ENCODE results near the gene HIF3A.
"Not testable (repeated sequence)": the region's sequence is repeated elsewhere in the genome, so short reads cannot be mapped to it uniquely, and the experiment has no call there.

Gene HIF3A

GRCh38 chr19:46273931-46274330 is 22.9 kb upstream of the HIF3A start:
- not testable (repeated sequence) for H3K27ac Mint-ChIP-seq (ENCODE audit: low read depth); H3K36me3 Mint-ChIP-seq (ENCODE audit: insufficient read depth); H3K27me3 Mint-ChIP-seq; H3K4me3 Mint-ChIP-seq; DNase-seq (ENCODE audit: low spot score in 2 of 2); ATAC-seq (replicated peaks; ENCODE audit: extremely low read depth, poor library complexity, severe bottlenecking); H3K4me1 Mint-ChIP-seq; H3K9me3 Mint-ChIP-seq

- Mint-ChIP-seq H3K27ac (ENCODE audit: low read depth) (no peak overlapping the region), H3K27me3 (no peaks in the 10 kb centered on the region), H3K4me3 (no peak overlapping the region), H3K9me3 (no peaks in the 10 kb centered on the region), H3K36me3 (ENCODE audit: insufficient read depth) (no peaks in the 10 kb centered on the region), H3K4me1 (no peaks in the 10 kb centered on the region)
- no peak for DNase-seq (ENCODE audit: low spot score in 2 of 2)
- ATAC-seq (replicated peaks; ENCODE audit: extremely low read depth, poor library complexity, severe bottlenecking): no peak
These were observed 17.7 kb upstream of the HIF3A start for GRCh38 chr19:46279177-46279576.

DNA sequence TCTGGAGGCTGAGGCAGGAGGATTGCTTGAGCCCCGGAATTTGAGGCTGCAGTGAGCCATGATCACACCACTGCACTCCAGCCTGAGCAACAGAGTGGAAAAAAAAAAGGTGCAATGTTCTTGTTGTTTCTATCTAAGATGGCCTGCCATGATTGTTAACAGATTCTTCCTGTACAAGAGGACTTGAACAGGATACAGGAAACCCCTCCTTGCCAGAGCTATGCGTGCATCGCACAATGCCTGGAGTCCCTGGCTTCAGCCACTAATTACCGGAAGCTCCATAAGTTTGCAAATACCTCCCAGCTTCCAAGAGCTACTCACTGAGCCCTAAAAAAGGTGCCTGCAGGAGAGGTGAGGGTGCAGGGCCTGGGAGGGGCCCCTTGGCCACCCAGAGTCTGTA is 13.1 kb upstream of the HIF3A start:
- Mint-ChIP-seq H3K4me3 (no peak overlapping the region), H3K9me3 (no peaks in the 10 kb centered on the region), H3K36me3 (ENCODE audit: insufficient read depth) (no peaks in the 10 kb centered on the region), H3K27ac (ENCODE audit: low read depth) (no peak overlapping the region), H3K27me3 (peaks cover 10% of the 10 kb centered on the region), H3K4me1 (no peaks in the 10 kb centered on the region)
- ATAC-seq (replicated peaks; ENCODE audit: extremely low read depth, poor library complexity, severe bottlenecking) (no peak), DNase-seq (ENCODE audit: low spot score in 2 of 2) (no peak)

- Mint-ChIP-seq H3K4me1 (no peaks in the 10 kb centered on the region), H3K4me3 (no peak overlapping the region), H3K27ac (ENCODE audit: low read depth) (no peak overlapping the region), H3K36me3 (ENCODE audit: insufficient read depth) (no peaks in the 10 kb centered on the region), H3K9me3 (no peaks in the 10 kb centered on the region), H3K27me3 (peaks cover 10% of the 10 kb centered on the region)
- DNase-seq (ENCODE audit: low spot score in 2 of 2): no peak
- ATAC-seq (replicated peaks; ENCODE audit: extremely low read depth, poor library complexity, severe bottlenecking): no peak
These were observed 12.2 kb upstream of the HIF3A start for GRCh38 chr19:46284635-46285034.

- H3K27ac Mint-ChIP-seq (ENCODE audit: low read depth): no peak overlapping the region
- H3K9me3 Mint-ChIP-seq: no peaks in the 10 kb centered on the region
- H3K4me1 Mint-ChIP-seq: no peaks in the 10 kb centered on the region
- H3K27me3 Mint-ChIP-seq: peaks cover 10% of the 10 kb centered on the region
- DNase-seq (ENCODE audit: low spot score in 2 of 2) (no peak), ATAC-seq (replicated peaks; ENCODE audit: extremely low read depth, poor library complexity, severe bottlenecking) (no peak)
- no peak overlapping the region for H3K4me3 Mint-ChIP-seq
- H3K36me3 Mint-ChIP-seq (ENCODE audit: insufficient read depth): no peaks in the 10 kb centered on the region
These were observed 9.3 kb upstream of the HIF3A start for GRCh38 chr19:46287585-46287984.

GRCh38 chr19:46288896-46289588 is 7.8 kb upstream of the HIF3A start:
- no peaks in the 10 kb centered on the region for H3K4me1 Mint-ChIP-seq
- peaks cover 10% of the 10 kb centered on the region for H3K27me3 Mint-ChIP-seq
- DNase-seq (ENCODE audit: low spot score in 2 of 2) (no peak), ATAC-seq (replicated peaks; ENCODE audit: extremely low read depth, poor library complexity, severe bottlenecking) (no peak)
- H3K36me3 Mint-ChIP-seq (ENCODE audit: insufficient read depth): no peaks in the 10 kb centered on the region
- no peak overlapping the region for H3K27ac Mint-ChIP-seq (ENCODE audit: low read depth)
- H3K9me3 Mint-ChIP-seq: no peaks in the 10 kb centered on the region
- no peak overlapping the region for H3K4me3 Mint-ChIP-seq

GRCh38 chr19:46289724-46290619 is 6.9 kb upstream of the HIF3A start:
- Mint-ChIP-seq H3K4me3 (no peak overlapping the region), H3K36me3 (ENCODE audit: insufficient read depth) (no peaks in the 10 kb centered on the region), H3K9me3 (no peaks in the 10 kb centered on the region), H3K4me1 (no peaks in the 10 kb centered on the region), H3K27me3 (peaks cover 19% of the 10 kb centered on the region), H3K27ac (ENCODE audit: low read depth) (no peak overlapping the region)
- ATAC-seq (replicated peaks; ENCODE audit: extremely low read depth, poor library complexity, severe bottlenecking) (no peak), DNase-seq (ENCODE audit: low spot score in 2 of 2) (no peak)

- no peaks in the 10 kb centered on the region for H3K36me3 Mint-ChIP-seq (ENCODE audit: insufficient read depth)
These were observed 5.0 kb upstream of the HIF3A start for GRCh38 chr19:46291829-46292228.

GRCh38 chr19:46294494-46294893 is 2.3 kb upstream of the HIF3A start:
- Mint-ChIP-seq H3K36me3 (ENCODE audit: insufficient read depth) (no peaks in the 10 kb centered on the region), H3K27ac (ENCODE audit: low read depth) (no peak overlapping the region), H3K4me1 (no peaks in the 10 kb centered on the region), H3K4me3 (no peak overlapping the region), H3K27me3 (peaks cover 44% of the 10 kb centered on the region), H3K9me3 (no peaks in the 10 kb centered on the region)
- DNase-seq (ENCODE audit: low spot score in 2 of 2) (no peak), ATAC-seq (replicated peaks; ENCODE audit: extremely low read depth, poor library complexity, severe bottlenecking) (no peak)

More at GRCh38 chr19:46291829-46292228, 5.0 kb upstream of the HIF3A start:
- Mint-ChIP-seq H3K27ac (ENCODE audit: low read depth) (no peak overlapping the region), H3K27me3 (peaks cover 38% of the 10 kb centered on the region), H3K4me3 (no peak overlapping the region), H3K4me1 (no peaks in the 10 kb centered on the region), H3K9me3 (no peaks in the 10 kb centered on the region)
- no peak for DNase-seq (ENCODE audit: low spot score in 2 of 2)
- no peak for ATAC-seq (replicated peaks; ENCODE audit: extremely low read depth, poor library complexity, severe bottlenecking)

GRCh38 chr19:46295401-46296201 is 1.2 kb upstream of the HIF3A start:
- Mint-ChIP-seq H3K36me3 (ENCODE audit: insufficient read depth) (no peaks in the 10 kb centered on the region), H3K4me1 (no peaks in the 10 kb centered on the region), H3K4me3 (no peak overlapping the region), H3K9me3 (no peaks in the 10 kb centered on the region), H3K27ac (ENCODE audit: low read depth) (no peak overlapping the region), H3K27me3 (peaks cover 44% of the 10 kb centered on the region)
- ATAC-seq (replicated peaks; ENCODE audit: extremely low read depth, poor library complexity, severe bottlenecking) (no peak), DNase-seq (ENCODE audit: low spot score in 2 of 2) (no peak)

- H3K36me3 Mint-ChIP-seq (ENCODE audit: insufficient read depth): no peaks in the 10 kb centered on the region
- no peaks in the 10 kb centered on the region for H3K9me3 Mint-ChIP-seq
- no peaks in the 10 kb centered on the region for H3K4me1 Mint-ChIP-seq
- no peak overlapping the region for H3K4me3 Mint-ChIP-seq
- no peak overlapping the region for H3K27ac Mint-ChIP-seq (ENCODE audit: low read depth)
- DNase-seq (ENCODE audit: low spot score in 2 of 2): no peak
- no peak for ATAC-seq (replicated peaks; ENCODE audit: extremely low read depth, poor library complexity, severe bottlenecking)
- peaks cover 44% of the 10 kb centered on the region for H3K27me3 Mint-ChIP-seq
These were observed 701 bp upstream of the HIF3A start for GRCh38 chr19:46296202-46296480.

- DNase-seq (ENCODE audit: low spot score in 2 of 2) (no peak), ATAC-seq (replicated peaks; ENCODE audit: extremely low read depth, poor library complexity, severe bottlenecking) (no peak)
- Mint-ChIP-seq H3K27ac (ENCODE audit: low read depth) (no peak overlapping the region), H3K9me3 (no peaks in the 10 kb centered on the region), H3K36me3 (ENCODE audit: insufficient read depth) (no peaks in the 10 kb centered on the region), H3K4me3 (no peak overlapping the region), H3K27me3 (peaks cover 44% of the 10 kb centered on the region), H3K4me1 (no peaks in the 10 kb centered on the region)
These were observed 1.0 kb downstream of the HIF3A start for GRCh38 chr19:46297700-46298478.

All from central memory CD8-positive, alpha-beta T cell (primary cell).